Stomach (tissue), 4 donors: ENCODE results near the gene RUFY1.

ENCODE experiments used
- EP300 ChIP-seq: sonication (generic); formaldehyde crosslinking; IDR thresholded peaks from one replicate; pipeline ENCODE4 v1.6.1; 2017; ENCODE audit warnings: antibody characterized with exemption
- POLR2A ChIP-seq, 4 donors: fragments of 450-650 bp; IDR thresholded peaks; one replicate each; pipeline ENCODE4 v1.6.1; 2016; ENCODE audit warnings: antibody characterized with exemption in 4 of 4, control low read depth in 2 of 4, mild to moderate bottlenecking in 1 of 4, moderate library complexity in 1 of 4
- TF ChIP-seq, protein P1 (sequence below), 7 experiments: fragments of 450-650 bp in 4 of 7; fragments of 200-600 bp in 3 of 7; sonication (generic) in 3 of 7; IDR thresholded peaks; one replicate each; pipeline ENCODE4 v1.5.1; 2016 to 2019; ENCODE audit warnings: antibody characterized with exemption in 7 of 7, control low read depth in 2 of 7, mild to moderate bottlenecking in 1 of 7

DNA sequence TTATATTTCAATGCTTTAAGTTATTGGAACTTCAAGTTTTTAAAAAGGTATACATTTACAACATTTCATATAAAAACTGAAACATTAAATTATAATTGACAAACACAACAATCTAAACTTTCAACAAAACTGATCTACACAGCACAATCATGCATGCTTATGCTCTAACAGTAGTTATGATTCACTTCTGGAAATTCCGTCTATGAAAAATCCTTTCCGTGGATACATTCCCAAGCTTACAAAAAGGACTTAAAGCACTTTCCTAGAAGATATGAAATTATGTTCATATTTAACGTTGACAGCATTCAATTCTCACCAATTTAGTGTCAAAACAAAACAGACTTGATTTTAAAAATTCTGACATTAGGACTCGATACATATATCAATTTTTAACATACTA, 69.4 kb downstream of the RUFY1 start:
- TF ChIP-seq, protein P1, sequence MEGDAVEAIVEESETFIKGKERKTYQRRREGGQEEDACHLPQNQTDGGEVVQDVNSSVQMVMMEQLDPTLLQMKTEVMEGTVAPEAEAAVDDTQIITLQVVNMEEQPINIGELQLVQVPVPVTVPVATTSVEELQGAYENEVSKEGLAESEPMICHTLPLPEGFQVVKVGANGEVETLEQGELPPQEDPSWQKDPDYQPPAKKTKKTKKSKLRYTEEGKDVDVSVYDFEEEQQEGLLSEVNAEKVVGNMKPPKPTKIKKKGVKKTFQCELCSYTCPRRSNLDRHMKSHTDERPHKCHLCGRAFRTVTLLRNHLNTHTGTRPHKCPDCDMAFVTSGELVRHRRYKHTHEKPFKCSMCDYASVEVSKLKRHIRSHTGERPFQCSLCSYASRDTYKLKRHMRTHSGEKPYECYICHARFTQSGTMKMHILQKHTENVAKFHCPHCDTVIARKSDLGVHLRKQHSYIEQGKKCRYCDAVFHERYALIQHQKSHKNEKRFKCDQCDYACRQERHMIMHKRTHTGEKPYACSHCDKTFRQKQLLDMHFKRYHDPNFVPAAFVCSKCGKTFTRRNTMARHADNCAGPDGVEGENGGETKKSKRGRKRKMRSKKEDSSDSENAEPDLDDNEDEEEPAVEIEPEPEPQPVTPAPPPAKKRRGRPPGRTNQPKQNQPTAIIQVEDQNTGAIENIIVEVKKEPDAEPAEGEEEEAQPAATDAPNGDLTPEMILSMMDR (IDR thresholded peaks at IDR 0.05), result no peak
- no peak for TF ChIP-seq POLR2A (IDR thresholded peaks at IDR 0.05)
- TF ChIP-seq EP300, result no peak
